Measurements from ENCODE around the gene GOLGA8B. TPM values are rescaled to one million over a fixed set of nuclear protein-coding genes. Genes with fewer than 3 reads are reported as not detected.

GOLGA8B gene
- total RNA-seq, 2 experiments from 2014 or later = 71.7 to 125 TPM

Small RNA genes within 50 kb of the gene (small RNA-seq; reads per million reads assigned to genes)
- not detected for gene RF00425

Other genes starting within 250 kb of the GOLGA8B start
- gene SLC12A6, start 245.9 kb downstream of the GOLGA8B start, total RNA-seq (2014; rRNA removed; shearing (Covaris generic)) = 8.9 and 11.5 TPM in 2 replicates
- gene SLC12A6, start 245.9 kb downstream of the GOLGA8B start, total RNA-seq (2022) = 14.9 and 16.1 TPM in 2 replicates
- gene NOP10, start 240.5 kb downstream of the GOLGA8B start, total RNA-seq (2014; rRNA removed; shearing (Covaris generic)) = 115 and 191 TPM in 2 replicates
- gene NOP10, start 240.5 kb downstream of the GOLGA8B start, total RNA-seq (2022) = 125 and 130 TPM in 2 replicates
- not detected in 2 replicates for gene NUTM1, start 240.3 kb downstream of the GOLGA8B start, total RNA-seq (2014; rRNA removed; shearing (Covaris generic))
- gene NUTM1, start 240.3 kb downstream of the GOLGA8B start, total RNA-seq (2022) = not detected in 2 replicates
- gene LPCAT4, start 216.5 kb downstream of the GOLGA8B start, total RNA-seq (2014; rRNA removed; shearing (Covaris generic)) = 27.8 and 44.3 TPM in 2 replicates
- gene LPCAT4, start 216.5 kb downstream of the GOLGA8B start, total RNA-seq (2022) = 74.5 and 84.4 TPM in 2 replicates
- gene GOLGA8A, start 145.8 kb downstream of the GOLGA8B start, total RNA-seq (2014; rRNA removed; shearing (Covaris generic)) = 8.5 and 9.3 TPM in 2 replicates
- gene GOLGA8A, start 145.8 kb downstream of the GOLGA8B start, total RNA-seq (2022) = 10.7 and 10.8 TPM in 2 replicates
- not detected in 2 replicates for gene GJD2, start 171.3 kb upstream of the GOLGA8B start, total RNA-seq (2014; rRNA removed; shearing (Covaris generic))
- gene GJD2, start 171.3 kb upstream of the GOLGA8B start, total RNA-seq (2022) = not detected in 2 replicates
- gene ACTC1, start 211.9 kb upstream of the GOLGA8B start, total RNA-seq (2014; rRNA removed; shearing (Covaris generic)) = not detected in 2 replicates
- not detected in 2 replicates for gene ACTC1, start 211.9 kb upstream of the GOLGA8B start, total RNA-seq (2022)

Measured in OCI-LY7 (cell line).